HG03196 (cell line): ENCODE data around the gene PANX3.

Experiments used
- ATAC-seq: cut with Tn5 transposase; IDR thresholded peaks from one replicate; pipeline ENCODE4 v1.9.1; 2021; ENCODE audit not compliant: unreplicated experiment

PANX3 gene

DNA sequence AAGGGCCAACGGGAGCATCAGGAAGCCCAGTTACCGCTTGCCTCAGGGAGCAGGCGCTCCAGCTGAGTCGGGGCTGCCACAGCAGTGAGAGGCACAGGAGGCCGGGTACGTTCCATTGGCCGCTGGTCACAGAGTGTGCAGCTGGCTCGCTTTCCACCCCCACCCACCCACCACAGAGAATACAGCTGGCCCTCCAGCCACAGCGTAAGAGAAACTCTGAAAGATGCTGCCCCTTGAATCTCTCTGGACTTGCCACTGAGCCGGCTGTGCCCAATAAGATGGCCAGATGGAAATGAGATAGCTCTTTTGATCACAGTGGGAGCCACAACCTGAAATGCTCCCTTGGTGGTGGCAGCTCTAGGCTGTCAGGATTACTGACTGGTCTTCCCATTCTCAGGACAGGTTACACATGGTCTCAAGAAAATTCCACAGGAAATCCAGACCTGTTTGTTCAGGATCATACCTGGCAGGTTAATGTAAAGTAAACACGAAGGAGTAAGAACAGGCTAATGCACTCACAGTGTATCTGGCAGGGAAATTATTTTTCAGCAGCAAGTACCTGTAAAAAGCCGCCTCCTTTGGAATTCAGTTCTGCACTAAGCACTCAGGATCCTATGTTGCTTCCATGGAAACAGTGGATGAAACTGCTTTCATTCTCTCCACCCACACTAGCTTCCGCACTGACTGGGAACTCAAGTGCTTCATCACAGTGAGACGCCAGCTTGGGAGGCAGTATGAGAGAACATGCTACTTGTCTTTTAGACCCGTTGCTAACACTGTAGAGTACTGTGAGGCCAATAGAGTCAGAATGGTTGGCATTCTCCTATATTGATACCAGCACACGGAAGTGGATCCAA, 45.8 kb downstream of the PANX3 start:
- no peak for ATAC-seq

DNA sequence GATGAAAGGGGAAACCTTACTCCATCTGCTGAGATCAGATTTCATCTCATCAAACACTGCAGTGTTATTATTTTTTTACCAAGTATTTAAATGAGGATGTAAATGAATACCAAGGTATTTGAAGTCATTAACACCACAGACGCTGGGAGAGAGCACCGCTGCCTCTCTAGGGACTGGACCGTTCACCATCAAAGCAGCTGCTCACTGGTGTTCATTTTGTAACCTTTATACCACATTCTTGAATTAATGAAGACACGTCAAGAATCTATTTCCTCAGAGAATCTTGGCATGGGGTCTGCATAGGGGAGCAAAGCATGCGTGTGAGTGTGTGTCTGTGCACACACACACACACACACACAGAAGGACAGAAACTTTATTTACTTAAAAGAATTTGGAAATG, 46.7 kb downstream of the PANX3 start:
- ATAC-seq: no peak

DNA sequence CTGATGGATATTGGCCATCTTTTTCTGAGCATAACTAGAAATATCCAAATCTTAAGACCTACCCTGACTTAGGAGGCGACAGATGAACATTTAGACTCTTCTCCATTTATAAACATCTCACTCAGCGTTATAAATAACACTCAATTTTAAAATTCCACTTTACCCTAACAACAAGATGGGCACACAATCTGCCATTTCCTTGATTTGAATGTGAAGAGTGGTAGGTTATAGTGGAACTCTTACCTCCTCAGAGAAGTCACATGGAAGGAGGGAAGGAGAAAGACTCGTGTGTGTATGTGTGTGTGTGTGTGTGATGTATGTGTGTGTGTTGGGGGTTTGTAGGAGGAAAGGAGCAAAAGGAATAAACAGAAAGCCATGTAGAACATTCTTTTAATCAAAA, 47.3 kb downstream of the PANX3 start:
- no peak for ATAC-seq

DNA sequence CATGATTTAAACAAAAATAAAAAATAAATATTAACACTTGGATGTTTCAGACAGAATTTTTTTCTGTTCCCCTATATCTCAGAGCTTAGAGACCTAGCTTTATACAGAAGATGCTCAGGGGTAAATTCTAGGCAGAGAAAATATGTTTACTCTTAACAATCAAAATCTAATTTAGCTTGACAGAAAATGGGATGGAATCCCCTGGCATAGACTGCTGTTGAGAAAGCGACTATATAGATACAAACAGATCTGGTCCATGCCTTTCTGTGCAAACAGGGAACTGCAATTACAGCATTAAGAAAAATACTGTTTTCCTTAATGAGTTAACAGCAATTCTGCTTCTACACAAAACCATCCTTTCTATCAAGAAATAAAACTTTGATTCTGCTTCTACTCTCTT, 47.8 kb downstream of the PANX3 start:
- ATAC-seq: no peak

DNA sequence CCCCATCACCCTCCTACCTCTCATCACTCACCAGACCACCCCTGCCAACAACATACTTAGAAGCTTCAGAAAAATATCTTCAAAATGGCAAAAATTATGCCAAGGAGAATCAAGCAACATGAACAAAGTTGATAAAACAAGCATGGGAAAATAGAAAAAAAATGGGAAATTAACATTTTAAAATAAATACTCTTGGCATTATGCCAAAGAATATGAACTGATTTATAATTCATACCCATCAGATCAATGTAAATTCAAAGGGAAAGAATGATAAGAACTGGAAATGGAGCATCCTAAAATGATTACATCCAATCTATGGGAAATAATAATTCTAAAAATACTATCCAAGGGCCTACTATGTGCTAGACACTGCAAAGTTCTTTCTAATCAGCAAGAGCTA, 50.3 kb downstream of the PANX3 start:
- no peak for ATAC-seq

DNA sequence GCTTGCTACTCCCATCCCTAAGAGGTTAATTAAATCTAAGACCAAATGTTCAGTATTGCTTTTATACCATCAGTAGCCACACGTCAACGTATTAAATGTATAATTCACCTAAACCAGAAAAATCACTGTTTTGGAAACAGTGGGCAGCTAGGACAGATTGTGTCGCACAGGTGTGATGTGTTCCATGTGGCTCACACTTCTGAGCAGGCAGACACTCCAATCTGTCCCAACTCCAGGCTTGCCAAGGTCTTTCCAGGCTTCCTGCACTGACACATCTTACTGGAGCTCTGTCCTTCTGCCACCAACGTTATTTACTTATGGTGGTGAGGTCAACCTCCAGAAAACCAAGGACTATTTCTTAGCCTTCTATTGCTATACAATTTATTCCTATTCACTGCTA, 50.9 kb downstream of the PANX3 start:
- ATAC-seq: no peak

DNA sequence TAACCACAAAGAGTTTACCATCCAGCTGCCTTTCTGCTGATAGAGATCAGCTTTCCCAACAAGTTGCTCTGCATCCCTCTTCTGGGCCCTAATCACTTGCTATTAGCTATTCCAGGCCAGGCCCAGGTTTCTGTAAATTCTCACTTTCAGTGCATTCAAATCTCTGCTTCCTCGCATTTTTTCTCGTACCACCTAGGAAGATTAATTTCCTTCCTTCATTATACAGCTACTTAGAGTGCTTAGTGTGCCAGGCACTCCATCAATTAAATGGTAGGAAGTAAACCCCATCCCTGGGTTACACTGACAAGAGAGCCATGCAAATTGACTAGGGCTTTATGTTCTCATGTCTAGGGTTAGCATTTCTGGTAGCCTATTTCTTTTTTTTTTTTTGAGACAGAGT, 52.6 kb downstream of the PANX3 start:
- ATAC-seq: no peak

DNA sequence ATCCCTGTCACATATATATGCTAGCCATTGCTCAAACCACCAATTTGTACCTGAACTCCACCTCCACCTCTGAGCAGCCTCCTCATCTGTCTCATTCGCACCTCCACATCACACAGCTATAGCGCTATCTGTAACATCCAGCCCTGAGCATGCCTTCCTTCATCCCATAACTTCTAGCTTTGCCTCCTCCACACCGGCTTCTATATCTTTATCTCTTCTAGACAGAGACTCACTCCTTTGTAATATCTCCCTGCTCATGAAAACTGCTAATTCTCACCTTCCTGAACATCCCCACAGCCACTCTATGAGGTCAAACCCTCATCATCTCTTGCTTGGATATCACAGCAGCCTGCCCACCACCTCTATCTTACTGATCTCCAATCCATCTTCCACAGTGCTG, 56.4 kb downstream of the PANX3 start:
- ATAC-seq: no peak

DNA sequence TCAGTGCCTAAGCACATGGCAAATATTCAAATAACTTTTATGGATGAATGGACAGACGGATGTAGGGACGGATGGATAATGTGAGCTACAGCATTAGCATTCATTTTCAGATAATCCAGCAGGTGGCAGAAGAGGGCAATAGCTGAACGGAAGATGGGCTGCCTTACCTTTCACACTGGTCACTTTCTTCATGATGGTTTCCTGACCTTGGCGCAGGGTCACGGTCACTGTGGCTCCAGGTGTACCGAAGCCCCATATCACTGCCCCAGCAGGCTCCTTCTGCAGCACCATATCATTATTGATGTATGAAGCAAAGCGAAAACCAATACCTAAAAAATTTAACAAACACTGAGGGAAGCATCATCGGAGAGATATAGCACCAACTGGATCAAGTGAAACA, 58.0 kb downstream of the PANX3 start:
- no peak for ATAC-seq
